ENCODE results near the gene NUFIP1. TPM values are rescaled to one million over a fixed set of nuclear protein-coding genes. Genes with fewer than 3 reads are reported as not detected.

Gene NUFIP1
- total RNA-seq, 1 donor = 2.9 TPM

GRCh38 chr13:44976949-44977583 is 12.2 kb downstream of the NUFIP1 start:
- Histone ChIP-seq H3K4me1 (ENCODE audit: insufficient read depth, low read length) (peaks cover 22% of the 10 kb centered on the region), H3K27me3 (ENCODE audit: insufficient read depth, low read length) (no peaks in the 10 kb centered on the region), H3K9me3 (ENCODE audit: low read depth, low read length) (no peaks in the 10 kb centered on the region), H3K4me3 (ENCODE audit: low read length) (no peak overlapping the region)

- Histone ChIP-seq H3K27me3 (ENCODE audit: insufficient read depth, low read length) (no peaks in the 10 kb centered on the region), H3K9me3 (ENCODE audit: low read depth, low read length) (no peaks in the 10 kb centered on the region), H3K4me3 (ENCODE audit: low read length) (no peak overlapping the region), H3K4me1 (ENCODE audit: insufficient read depth, low read length) (peaks cover 22% of the 10 kb centered on the region)
These were observed 13.1 kb downstream of the NUFIP1 start for GRCh38 chr13:44976196-44976595.

GRCh38 chr13:44974056-44974793 is 15.0 kb downstream of the NUFIP1 start:
- no peak overlapping the region for H3K4me3 ChIP-seq (ENCODE audit: low read length)
- H3K4me1 ChIP-seq (ENCODE audit: insufficient read depth, low read length) = peaks cover 22% of the 10 kb centered on the region
- H3K9me3 ChIP-seq (ENCODE audit: low read depth, low read length) = no peaks in the 10 kb centered on the region
- no peaks in the 10 kb centered on the region for H3K27me3 ChIP-seq (ENCODE audit: insufficient read depth, low read length)

- no peak overlapping the region for H3K4me3 ChIP-seq (ENCODE audit: low read length)
- H3K4me1 ChIP-seq (ENCODE audit: insufficient read depth, low read length) = peaks cover 22% of the 10 kb centered on the region
- H3K27me3 ChIP-seq (ENCODE audit: insufficient read depth, low read length) = no peaks in the 10 kb centered on the region
- H3K9me3 ChIP-seq (ENCODE audit: low read depth, low read length) = no peaks in the 10 kb centered on the region
These were observed 16.2 kb downstream of the NUFIP1 start for GRCh38 chr13:44972956-44973581.

- Histone ChIP-seq H3K4me3 (ENCODE audit: low read length) (no peak overlapping the region), H3K27me3 (ENCODE audit: insufficient read depth, low read length) (no peaks in the 10 kb centered on the region), H3K4me1 (ENCODE audit: insufficient read depth, low read length) (peaks cover 22% of the 10 kb centered on the region), H3K9me3 (ENCODE audit: low read depth, low read length) (no peaks in the 10 kb centered on the region)
These were observed 17.3 kb downstream of the NUFIP1 start for GRCh38 chr13:44971656-44972595.

- Histone ChIP-seq H3K9me3 (ENCODE audit: low read depth, low read length) (no peaks in the 10 kb centered on the region), H3K27me3 (ENCODE audit: insufficient read depth, low read length) (no peaks in the 10 kb centered on the region), H3K4me1 (ENCODE audit: insufficient read depth, low read length) (peaks cover 13% of the 10 kb centered on the region), H3K4me3 (ENCODE audit: low read length) (no peak overlapping the region)
These were observed 19.5 kb downstream of the NUFIP1 start for GRCh38 chr13:44969551-44970484.

GRCh38 chr13:44968434-44968815 is 20.8 kb downstream of the NUFIP1 start:
- H3K4me1 ChIP-seq (ENCODE audit: insufficient read depth, low read length) = peaks cover 1% of the 10 kb centered on the region
- no peaks in the 10 kb centered on the region for H3K9me3 ChIP-seq (ENCODE audit: low read depth, low read length)
- H3K27me3 ChIP-seq (ENCODE audit: insufficient read depth, low read length) = no peaks in the 10 kb centered on the region

GRCh38 chr13:44967704-44968433 is 21.4 kb downstream of the NUFIP1 start:
- H3K4me1 ChIP-seq (ENCODE audit: insufficient read depth, low read length) = no peaks in the 10 kb centered on the region
- peaks cover 1% of the 10 kb centered on the region for H3K9me3 ChIP-seq (ENCODE audit: low read depth, low read length)
- H3K4me3 ChIP-seq (ENCODE audit: low read length) = no peak overlapping the region
- no peaks in the 10 kb centered on the region for H3K27me3 ChIP-seq (ENCODE audit: insufficient read depth, low read length)

More at GRCh38 chr13:44968434-44968815, 20.8 kb downstream of the NUFIP1 start:
- no peak overlapping the region for H3K4me3 ChIP-seq (ENCODE audit: low read length)

GRCh38 chr13:44961997-44962396 is 27.3 kb downstream of the NUFIP1 start:
- Histone ChIP-seq H3K9me3 (ENCODE audit: low read depth, low read length) (peaks cover 15% of the 10 kb centered on the region), H3K27me3 (ENCODE audit: insufficient read depth, low read length) (no peaks in the 10 kb centered on the region), H3K4me3 (ENCODE audit: low read length) (no peak overlapping the region), H3K4me1 (ENCODE audit: insufficient read depth, low read length) (no peaks in the 10 kb centered on the region)

GRCh38 chr13:44955406-44955805 is 33.9 kb downstream of the NUFIP1 start:
- Histone ChIP-seq H3K4me3 (ENCODE audit: low read length) (no peak overlapping the region), H3K4me1 (ENCODE audit: insufficient read depth, low read length) (no peaks in the 10 kb centered on the region), H3K27me3 (ENCODE audit: insufficient read depth, low read length) (no peaks in the 10 kb centered on the region), H3K9me3 (ENCODE audit: low read depth, low read length) (no peaks in the 10 kb centered on the region)

GRCh38 chr13:44954224-44954623 is 35.0 kb downstream of the NUFIP1 start:
- H3K4me3 ChIP-seq (ENCODE audit: low read length) = no peak overlapping the region
- no peaks in the 10 kb centered on the region for H3K9me3 ChIP-seq (ENCODE audit: low read depth, low read length)
- H3K27me3 ChIP-seq (ENCODE audit: insufficient read depth, low read length) = no peaks in the 10 kb centered on the region
- H3K4me1 ChIP-seq (ENCODE audit: insufficient read depth, low read length) = no peaks in the 10 kb centered on the region

- no peaks in the 10 kb centered on the region for H3K9me3 ChIP-seq (ENCODE audit: low read depth, low read length)
- H3K27me3 ChIP-seq (ENCODE audit: insufficient read depth, low read length) = no peaks in the 10 kb centered on the region
- no peak overlapping the region for H3K4me3 ChIP-seq (ENCODE audit: low read length)
- H3K4me1 ChIP-seq (ENCODE audit: insufficient read depth, low read length) = no peaks in the 10 kb centered on the region
These were observed 36.6 kb downstream of the NUFIP1 start for GRCh38 chr13:44952671-44953070.

GRCh38 chr13:44951184-44951583 is 38.1 kb downstream of the NUFIP1 start:
- Histone ChIP-seq H3K4me1 (ENCODE audit: insufficient read depth, low read length) (no peaks in the 10 kb centered on the region), H3K4me3 (ENCODE audit: low read length) (no peak overlapping the region), H3K27me3 (ENCODE audit: insufficient read depth, low read length) (no peaks in the 10 kb centered on the region), H3K9me3 (ENCODE audit: low read depth, low read length) (no peaks in the 10 kb centered on the region)
